Measurements from ENCODE around the gene MPG. TPM values are rescaled to one million over a fixed set of nuclear protein-coding genes. Genes with fewer than 3 reads are reported as not detected.

Gene MPG
- total and polyA plus RNA-seq, 4 donors, result 25.4 to 84.1 (median 37.5) TPM

DNA sequence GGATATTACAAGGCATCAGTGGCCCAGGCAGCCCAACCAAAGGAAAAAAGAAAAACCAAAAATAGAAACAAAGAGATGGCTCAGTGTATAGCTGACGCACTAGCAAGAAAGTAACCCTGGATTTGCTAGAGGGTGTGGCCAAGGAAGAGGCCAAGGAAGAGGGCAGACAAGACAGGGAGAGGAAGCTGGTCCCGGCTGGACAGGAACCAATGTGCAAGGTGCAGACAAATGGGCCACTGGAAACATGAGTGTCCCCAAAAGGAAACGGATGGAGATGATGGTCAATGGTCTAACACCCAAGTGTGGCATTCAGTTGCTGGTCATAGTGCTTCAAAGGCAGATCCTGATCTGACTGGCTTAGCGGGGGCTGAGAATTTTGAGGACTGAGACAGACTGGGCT is 35.3 kb upstream of the MPG start:
- no peak overlapping the region for H3K27ac ChIP-seq (ENCODE audit: low read depth in 1 of 2, low read length in 2 of 2)
- H3K4me1 ChIP-seq (ENCODE audit: control insufficient read depth in 4 of 4, insufficient read depth in 4 of 4, low read length in 3 of 4), result peaks cover 0 to 18% (median 9%) of the 10 kb centered on the region in 4 donors
- WGBS, result 87% methylated on average over 4 of the region's 4 CpGs
- no peak for DNase-seq (ENCODE audit: low spot score)
- TF ChIP-seq, protein P1, sequence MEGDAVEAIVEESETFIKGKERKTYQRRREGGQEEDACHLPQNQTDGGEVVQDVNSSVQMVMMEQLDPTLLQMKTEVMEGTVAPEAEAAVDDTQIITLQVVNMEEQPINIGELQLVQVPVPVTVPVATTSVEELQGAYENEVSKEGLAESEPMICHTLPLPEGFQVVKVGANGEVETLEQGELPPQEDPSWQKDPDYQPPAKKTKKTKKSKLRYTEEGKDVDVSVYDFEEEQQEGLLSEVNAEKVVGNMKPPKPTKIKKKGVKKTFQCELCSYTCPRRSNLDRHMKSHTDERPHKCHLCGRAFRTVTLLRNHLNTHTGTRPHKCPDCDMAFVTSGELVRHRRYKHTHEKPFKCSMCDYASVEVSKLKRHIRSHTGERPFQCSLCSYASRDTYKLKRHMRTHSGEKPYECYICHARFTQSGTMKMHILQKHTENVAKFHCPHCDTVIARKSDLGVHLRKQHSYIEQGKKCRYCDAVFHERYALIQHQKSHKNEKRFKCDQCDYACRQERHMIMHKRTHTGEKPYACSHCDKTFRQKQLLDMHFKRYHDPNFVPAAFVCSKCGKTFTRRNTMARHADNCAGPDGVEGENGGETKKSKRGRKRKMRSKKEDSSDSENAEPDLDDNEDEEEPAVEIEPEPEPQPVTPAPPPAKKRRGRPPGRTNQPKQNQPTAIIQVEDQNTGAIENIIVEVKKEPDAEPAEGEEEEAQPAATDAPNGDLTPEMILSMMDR (IDR thresholded peaks at IDR 0.05; ENCODE audit: low read depth, low read length, missing input control), result no peak
- TF ChIP-seq FOXA1 (IDR thresholded peaks at IDR 0.05) (no peak), YY1 (IDR thresholded peaks at IDR 0.05) (no peak), JUND (IDR thresholded peaks at IDR 0.05) (no peak), TAF1 (conservative IDR thresholded peaks at IDR 0.05) (no peak), SP1 (IDR thresholded peaks at IDR 0.05) (no peak), HNF4G (IDR thresholded peaks at IDR 0.05) (no peak), EGR1 (IDR thresholded peaks at IDR 0.05; ENCODE audit: low read depth in 2 of 2) (no peak), RAD21 (IDR thresholded peaks at IDR 0.05) (no peak), FOXA2 (IDR thresholded peaks at IDR 0.05) (no peak), HNF4A (conservative IDR thresholded peaks at IDR 0.05) (no peak), RXRA (IDR thresholded peaks at IDR 0.05) (no peak)
- TF ChIP-seq, protein P2, sequence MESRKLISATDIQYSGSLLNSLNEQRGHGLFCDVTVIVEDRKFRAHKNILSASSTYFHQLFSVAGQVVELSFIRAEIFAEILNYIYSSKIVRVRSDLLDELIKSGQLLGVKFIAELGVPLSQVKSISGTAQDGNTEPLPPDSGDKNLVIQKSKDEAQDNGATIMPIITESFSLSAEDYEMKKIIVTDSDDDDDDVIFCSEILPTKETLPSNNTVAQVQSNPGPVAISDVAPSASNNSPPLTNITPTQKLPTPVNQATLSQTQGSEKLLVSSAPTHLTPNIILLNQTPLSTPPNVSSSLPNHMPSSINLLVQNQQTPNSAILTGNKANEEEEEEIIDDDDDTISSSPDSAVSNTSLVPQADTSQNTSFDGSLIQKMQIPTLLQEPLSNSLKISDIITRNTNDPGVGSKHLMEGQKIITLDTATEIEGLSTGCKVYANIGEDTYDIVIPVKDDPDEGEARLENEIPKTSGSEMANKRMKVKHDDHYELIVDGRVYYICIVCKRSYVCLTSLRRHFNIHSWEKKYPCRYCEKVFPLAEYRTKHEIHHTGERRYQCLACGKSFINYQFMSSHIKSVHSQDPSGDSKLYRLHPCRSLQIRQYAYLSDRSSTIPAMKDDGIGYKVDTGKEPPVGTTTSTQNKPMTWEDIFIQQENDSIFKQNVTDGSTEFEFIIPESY (IDR thresholded peaks at IDR 0.05), result no peak
- TF ChIP-seq, protein P3, sequence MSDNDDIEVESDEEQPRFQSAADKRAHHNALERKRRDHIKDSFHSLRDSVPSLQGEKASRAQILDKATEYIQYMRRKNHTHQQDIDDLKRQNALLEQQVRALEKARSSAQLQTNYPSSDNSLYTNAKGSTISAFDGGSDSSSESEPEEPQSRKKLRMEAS (IDR thresholded peaks at IDR 0.05), result no peak
- TF ChIP-seq, protein P4, sequence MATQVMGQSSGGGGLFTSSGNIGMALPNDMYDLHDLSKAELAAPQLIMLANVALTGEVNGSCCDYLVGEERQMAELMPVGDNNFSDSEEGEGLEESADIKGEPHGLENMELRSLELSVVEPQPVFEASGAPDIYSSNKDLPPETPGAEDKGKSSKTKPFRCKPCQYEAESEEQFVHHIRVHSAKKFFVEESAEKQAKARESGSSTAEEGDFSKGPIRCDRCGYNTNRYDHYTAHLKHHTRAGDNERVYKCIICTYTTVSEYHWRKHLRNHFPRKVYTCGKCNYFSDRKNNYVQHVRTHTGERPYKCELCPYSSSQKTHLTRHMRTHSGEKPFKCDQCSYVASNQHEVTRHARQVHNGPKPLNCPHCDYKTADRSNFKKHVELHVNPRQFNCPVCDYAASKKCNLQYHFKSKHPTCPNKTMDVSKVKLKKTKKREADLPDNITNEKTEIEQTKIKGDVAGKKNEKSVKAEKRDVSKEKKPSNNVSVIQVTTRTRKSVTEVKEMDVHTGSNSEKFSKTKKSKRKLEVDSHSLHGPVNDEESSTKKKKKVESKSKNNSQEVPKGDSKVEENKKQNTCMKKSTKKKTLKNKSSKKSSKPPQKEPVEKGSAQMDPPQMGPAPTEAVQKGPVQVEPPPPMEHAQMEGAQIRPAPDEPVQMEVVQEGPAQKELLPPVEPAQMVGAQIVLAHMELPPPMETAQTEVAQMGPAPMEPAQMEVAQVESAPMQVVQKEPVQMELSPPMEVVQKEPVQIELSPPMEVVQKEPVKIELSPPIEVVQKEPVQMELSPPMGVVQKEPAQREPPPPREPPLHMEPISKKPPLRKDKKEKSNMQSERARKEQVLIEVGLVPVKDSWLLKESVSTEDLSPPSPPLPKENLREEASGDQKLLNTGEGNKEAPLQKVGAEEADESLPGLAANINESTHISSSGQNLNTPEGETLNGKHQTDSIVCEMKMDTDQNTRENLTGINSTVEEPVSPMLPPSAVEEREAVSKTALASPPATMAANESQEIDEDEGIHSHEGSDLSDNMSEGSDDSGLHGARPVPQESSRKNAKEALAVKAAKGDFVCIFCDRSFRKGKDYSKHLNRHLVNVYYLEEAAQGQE (IDR thresholded peaks at IDR 0.05), result no peak
- no peaks in the 10 kb centered on the region for H3K27me3 ChIP-seq (ENCODE audit: control insufficient read depth in 4 of 4, insufficient read depth in 4 of 4, low read length in 3 of 4)
- peaks cover 0 to 6% (median under 1%) of the 10 kb centered on the region in 4 donors for H3K36me3 ChIP-seq (ENCODE audit: control insufficient read depth in 4 of 4, insufficient read depth in 3 of 4, low read depth in 1 of 4, low read length in 3 of 4)
- H3K9me3 ChIP-seq (ENCODE audit: control insufficient read depth in 4 of 4, low read length in 3 of 4), result no peaks in the 10 kb centered on the region
- H3K9ac ChIP-seq (ENCODE audit: low read depth in 1 of 2, low read length in 2 of 2), result no peak overlapping the region
- no peak overlapping the region for H3K4me3 ChIP-seq (ENCODE audit: low read depth in 1 of 3, low read length in 3 of 3)

DNA sequence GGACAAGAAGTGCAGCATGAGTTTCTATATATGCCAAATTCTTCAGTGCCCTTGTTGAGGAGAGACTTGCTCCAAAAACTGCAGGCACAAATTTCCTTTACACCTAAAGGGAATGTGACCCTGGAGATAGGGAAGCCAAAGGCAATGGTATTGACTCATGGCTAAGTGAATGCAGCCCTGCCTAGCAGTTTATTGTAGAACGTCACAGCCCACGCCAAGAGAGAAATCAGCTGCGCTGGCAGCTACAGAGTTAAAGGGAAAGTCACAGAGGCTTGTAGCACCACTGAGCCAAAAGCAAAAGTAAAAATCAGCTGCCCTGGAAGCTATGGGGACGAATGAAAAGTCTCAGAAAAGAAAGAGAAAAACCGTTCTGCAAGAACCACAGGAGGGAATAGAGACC is 34.7 kb upstream of the MPG start:
- Histone ChIP-seq H3K9me3 (ENCODE audit: control insufficient read depth in 4 of 4, low read length in 3 of 4) (no peaks in the 10 kb centered on the region), H3K36me3 (ENCODE audit: control insufficient read depth in 4 of 4, insufficient read depth in 3 of 4, low read depth in 1 of 4, low read length in 3 of 4) (peaks cover 0 to 6% (median under 1%) of the 10 kb centered on the region in 4 donors), H3K27me3 (ENCODE audit: control insufficient read depth in 4 of 4, insufficient read depth in 4 of 4, low read length in 3 of 4) (no peaks in the 10 kb centered on the region), H3K27ac (ENCODE audit: low read depth in 1 of 2, low read length in 2 of 2) (no peak overlapping the region), H3K9ac (ENCODE audit: low read depth in 1 of 2, low read length in 2 of 2) (no peak overlapping the region), H3K4me3 (ENCODE audit: low read depth in 1 of 3, low read length in 3 of 3) (no peak overlapping the region), H3K4me1 (ENCODE audit: control insufficient read depth in 4 of 4, insufficient read depth in 4 of 4, low read length in 3 of 4) (peaks cover 0 to 18% (median 9%) of the 10 kb centered on the region in 4 donors)
- DNase-seq (ENCODE audit: low spot score), result no peak
- WGBS, result 92% methylated on average over 5 of the region's 5 CpGs
- TF ChIP-seq, protein P1 (IDR thresholded peaks at IDR 0.05; ENCODE audit: low read depth, low read length, missing input control), result no peak
- TF ChIP-seq, protein P3 (IDR thresholded peaks at IDR 0.05), result no peak
- TF ChIP-seq YY1 (IDR thresholded peaks at IDR 0.05) (no peak), GABPA (IDR thresholded peaks at IDR 0.05 in 1 of 2, conservative IDR thresholded peaks at IDR 0.05 in 1 of 2) (no peak), RAD21 (IDR thresholded peaks at IDR 0.05) (no peak)
- TF ChIP-seq, protein P2 (IDR thresholded peaks at IDR 0.05), result no peak

All from liver (tissue), 9 donors.